KOPT-K1 (cell line): ENCODE measurements around the gene GEMIN5.

Source experiments
- H3K27ac ChIP-seq: fragments of 200-600 bp; sonication (generic); 2 replicates; pipeline ENCODE4 v1.5.1; 2016; ENCODE audit warnings: antibody characterized with exemption, mild to moderate bottlenecking, low read depth, low read length; ENCODE audit not compliant: poor library complexity, severe bottlenecking
- H3K36me3 ChIP-seq: fragments of 200-600 bp; sonication (generic); 2 replicates; pipeline ENCODE4 v1.5.1; 2017; ENCODE audit warnings: antibody characterized with exemption, mild to moderate bottlenecking, low read length, moderate library complexity; ENCODE audit not compliant: insufficient read depth
- H3K9me3 ChIP-seq: fragments of 200-600 bp; sonication (generic); 2 replicates; pipeline ENCODE4 v1.5.1; 2017; ENCODE audit warnings: antibody characterized with exemption, low read length, mild to moderate bottlenecking; ENCODE audit not compliant: insufficient read depth, poor library complexity, severe bottlenecking

GEMIN5 gene

DNA sequence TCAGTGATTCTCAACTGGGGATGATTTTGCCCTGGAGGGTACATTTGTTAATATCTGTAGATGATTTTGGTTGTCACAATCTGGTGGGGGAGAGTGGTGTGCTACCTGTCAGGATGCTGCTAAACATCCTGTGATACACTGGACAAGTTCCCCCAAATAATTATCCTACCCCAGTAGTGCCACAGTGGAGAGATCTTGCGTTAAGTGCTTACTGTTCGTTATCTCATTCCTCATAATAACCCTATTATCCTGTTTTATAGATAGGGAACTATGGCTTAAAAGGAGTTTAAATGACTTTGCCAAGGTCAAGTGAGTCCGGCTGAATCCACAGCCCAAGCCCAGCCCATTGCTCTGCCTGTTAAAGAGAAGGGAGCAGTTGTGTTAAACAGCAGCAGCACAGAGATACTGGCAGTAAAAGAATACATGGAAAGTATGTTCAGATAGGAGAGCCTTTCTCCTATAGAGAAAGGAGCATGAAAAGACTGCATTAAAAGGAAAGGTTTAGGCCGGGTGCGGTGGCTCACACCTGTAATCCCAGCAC, 64.2 kb downstream of the GEMIN5 start:
- Histone ChIP-seq H3K9me3 (peaks cover 12% of the 10 kb centered on the region), H3K36me3 (peaks cover 97% of the 10 kb centered on the region), H3K27ac (no peak overlapping the region)

- Histone ChIP-seq H3K27ac (no peak overlapping the region), H3K36me3 (peaks cover 91% of the 10 kb centered on the region), H3K9me3 (no peaks in the 10 kb centered on the region)
Measured at GRCh38 chr5:154871734-154872133, 66.3 kb downstream of the GEMIN5 start.

DNA sequence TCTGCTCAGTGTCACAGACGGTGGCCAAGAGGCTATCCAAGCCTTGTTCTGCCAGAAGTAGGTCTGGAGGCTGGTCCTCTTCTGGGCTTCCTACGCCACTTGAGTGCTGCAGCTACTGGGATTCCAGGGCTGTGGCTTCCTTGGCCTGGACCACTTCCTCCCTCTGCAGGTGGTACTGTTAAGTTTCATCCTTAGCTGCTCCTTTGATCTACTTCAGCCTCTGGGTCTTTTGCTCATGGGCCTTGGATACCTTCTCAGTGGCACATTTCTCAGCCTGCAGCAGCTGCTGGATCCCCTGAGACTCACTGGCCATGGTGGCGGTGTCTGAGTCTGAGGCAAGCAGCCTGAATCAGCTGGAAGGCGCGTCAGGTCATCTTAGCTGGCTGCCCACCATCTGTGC, 69.3 kb downstream of the GEMIN5 start:
- Histone ChIP-seq H3K27ac (no peak overlapping the region), H3K36me3 (peaks cover 91% of the 10 kb centered on the region)

GRCh38 chr5:154866841-154867240, 71.2 kb downstream of the GEMIN5 start:
- Histone ChIP-seq H3K27ac (no peak overlapping the region), H3K36me3 (peaks cover 92% of the 10 kb centered on the region), H3K9me3 (no peaks in the 10 kb centered on the region)

More for the DNA sequence above, 69.3 kb downstream of the GEMIN5 start:
- no peaks in the 10 kb centered on the region for H3K9me3 ChIP-seq

DNA sequence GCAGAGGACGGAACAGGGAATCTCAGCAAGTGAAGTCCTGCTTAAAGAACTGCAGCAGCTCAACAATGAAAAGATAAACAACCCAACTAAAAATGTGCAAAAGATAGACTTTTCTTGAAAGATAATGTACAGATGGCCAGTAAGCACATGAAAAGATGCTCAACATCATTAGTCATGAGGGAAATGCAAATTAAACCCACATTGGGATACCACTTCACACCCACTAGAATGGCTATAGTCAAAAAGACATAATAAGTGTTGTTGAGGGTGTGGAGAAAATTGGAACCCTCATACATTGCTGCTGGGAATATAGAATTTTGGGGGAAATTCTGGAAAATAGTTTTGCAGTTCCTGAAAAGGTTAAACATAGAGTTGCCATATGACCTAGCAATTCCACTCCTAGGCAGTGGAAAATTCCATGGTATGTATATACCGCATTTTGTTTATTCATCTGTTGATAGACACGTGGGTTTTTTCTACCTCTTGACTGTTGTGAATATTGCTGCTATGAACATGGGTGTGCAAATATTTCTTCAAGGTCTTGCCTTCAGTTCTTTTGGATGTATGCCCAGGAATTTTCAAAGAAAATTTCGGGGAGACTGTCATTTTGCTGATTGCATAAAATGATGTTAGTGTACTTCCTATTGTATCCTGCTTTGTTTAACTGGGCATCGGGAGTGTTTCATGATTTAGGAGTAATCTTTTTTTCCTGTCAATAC, 72.4 kb downstream of the GEMIN5 start:
- Histone ChIP-seq H3K27ac (no peak overlapping the region), H3K9me3 (no peaks in the 10 kb centered on the region), H3K36me3 (peaks cover 90% of the 10 kb centered on the region)

DNA sequence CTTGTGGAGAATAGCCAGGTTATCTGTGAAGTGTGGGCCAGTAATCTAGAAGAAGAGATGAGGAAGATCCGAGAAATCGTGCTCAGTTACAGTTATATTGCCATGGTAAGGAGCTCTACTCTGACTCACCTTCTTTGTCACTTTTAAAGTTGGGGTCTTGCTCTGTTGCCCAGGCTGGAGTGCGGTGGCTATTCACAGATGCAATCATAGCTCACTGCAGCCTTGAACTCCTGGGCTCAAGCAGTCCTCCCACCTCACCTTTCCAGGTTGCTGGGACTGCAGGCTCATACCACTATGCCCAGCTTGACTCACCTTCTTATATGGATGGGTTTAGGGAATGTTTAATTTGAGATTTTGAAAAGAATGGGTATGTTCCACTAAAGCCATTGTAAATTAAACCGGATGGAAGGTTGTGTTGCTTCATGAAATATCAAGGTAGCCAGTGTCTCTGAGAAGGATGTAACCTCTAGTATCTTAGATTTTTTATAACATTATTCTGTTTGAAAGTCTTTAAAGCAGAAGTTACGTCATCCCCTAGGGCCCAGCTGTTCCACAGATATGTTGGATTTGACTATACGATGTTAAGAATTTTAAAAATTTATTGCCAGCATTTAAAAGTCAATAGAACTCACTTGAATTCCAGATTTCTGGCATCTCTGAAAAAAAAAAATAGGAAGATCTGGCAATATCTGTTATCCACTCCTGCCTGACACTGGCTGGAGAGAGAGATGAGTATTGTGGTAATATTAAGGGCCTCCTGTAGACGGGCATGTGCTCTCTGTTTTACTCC, 74.5 kb downstream of the GEMIN5 start:
- Histone ChIP-seq H3K9me3 (no peaks in the 10 kb centered on the region), H3K27ac (no peak overlapping the region), H3K36me3 (peaks cover 70% of the 10 kb centered on the region)

DNA sequence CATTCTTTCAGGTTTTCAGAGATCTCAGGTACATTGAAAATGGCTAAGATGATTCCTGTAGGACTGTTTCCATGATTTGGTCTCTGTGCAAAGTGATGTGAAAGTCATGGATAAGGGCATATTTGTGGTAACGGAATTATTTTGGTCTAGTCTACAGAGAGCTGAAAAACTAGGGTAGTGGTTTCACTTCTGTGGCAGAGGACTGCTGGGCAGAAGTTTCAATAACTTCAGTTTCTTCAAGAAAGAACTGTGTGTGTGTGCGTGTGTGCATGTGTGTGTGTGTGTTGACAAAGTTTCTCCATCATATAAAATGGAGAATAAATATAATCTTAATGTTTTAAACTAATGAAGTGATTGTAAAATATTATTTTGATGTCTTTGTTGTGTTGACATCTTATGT, 75.2 kb downstream of the GEMIN5 start:
- no peaks in the 10 kb centered on the region for H3K9me3 ChIP-seq
- peaks cover 67% of the 10 kb centered on the region for H3K36me3 ChIP-seq
- no peak overlapping the region for H3K27ac ChIP-seq

GRCh38 chr5:154861946-154862345, 76.1 kb downstream of the GEMIN5 start:
- peaks cover 60% of the 10 kb centered on the region for H3K36me3 ChIP-seq
- no peak overlapping the region for H3K27ac ChIP-seq

DNA sequence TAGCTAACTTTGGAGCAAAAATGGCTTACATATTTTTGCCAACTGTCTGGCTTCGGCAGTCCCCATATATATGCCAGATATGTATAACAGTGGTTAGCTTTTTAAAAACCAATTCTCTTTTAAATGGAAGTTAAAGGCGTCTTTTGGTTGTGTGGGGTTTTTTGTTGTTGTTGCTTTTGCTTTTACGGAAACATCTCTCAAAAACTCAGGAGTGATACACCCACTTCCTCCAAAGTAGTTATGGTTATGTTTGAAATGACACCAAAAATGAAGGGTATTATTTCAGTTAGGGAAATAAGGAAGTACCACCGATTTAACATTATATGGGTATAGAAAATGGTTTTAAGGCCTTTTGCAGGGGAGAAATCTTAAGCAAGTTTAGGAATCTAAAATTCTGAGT, 77.2 kb downstream of the GEMIN5 start:
- Histone ChIP-seq H3K27ac (no peak overlapping the region), H3K36me3 (peaks cover 48% of the 10 kb centered on the region)

More at GRCh38 chr5:154861946-154862345, 76.1 kb downstream of the GEMIN5 start:
- H3K9me3 ChIP-seq = no peaks in the 10 kb centered on the region

DNA sequence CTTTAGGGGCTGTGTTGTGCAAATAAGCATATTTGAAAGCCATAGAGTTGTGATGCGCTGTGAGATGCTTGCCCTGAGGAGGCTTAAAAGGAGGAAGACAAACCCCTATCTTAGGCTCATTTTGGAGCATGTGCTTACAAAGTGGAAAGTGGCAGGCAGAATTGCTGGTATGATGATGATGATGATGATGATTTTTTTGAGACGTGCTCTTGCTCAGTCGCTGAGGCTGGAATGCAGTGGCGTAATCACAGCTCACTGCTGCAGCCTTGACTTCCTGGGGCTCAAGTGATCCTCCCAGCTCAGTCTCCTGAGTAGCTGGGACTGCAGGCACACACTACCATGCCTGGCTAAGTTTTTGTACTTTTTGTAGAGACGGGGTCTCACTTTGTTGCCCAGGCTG, 77.9 kb downstream of the GEMIN5 start:
- no peaks in the 10 kb centered on the region for H3K9me3 ChIP-seq
- peaks cover 42% of the 10 kb centered on the region for H3K36me3 ChIP-seq
- H3K27ac ChIP-seq = peak overlapping the region; percentile 95

More for the DNA sequence above, 77.2 kb downstream of the GEMIN5 start:
- H3K9me3 ChIP-seq = no peaks in the 10 kb centered on the region

GRCh38 chr5:154858972-154859871, 78.8 kb downstream of the GEMIN5 start:
- Histone ChIP-seq H3K27ac (peak overlapping the region; percentile 95), H3K9me3 (no peaks in the 10 kb centered on the region), H3K36me3 (peaks cover 33% of the 10 kb centered on the region)

DNA sequence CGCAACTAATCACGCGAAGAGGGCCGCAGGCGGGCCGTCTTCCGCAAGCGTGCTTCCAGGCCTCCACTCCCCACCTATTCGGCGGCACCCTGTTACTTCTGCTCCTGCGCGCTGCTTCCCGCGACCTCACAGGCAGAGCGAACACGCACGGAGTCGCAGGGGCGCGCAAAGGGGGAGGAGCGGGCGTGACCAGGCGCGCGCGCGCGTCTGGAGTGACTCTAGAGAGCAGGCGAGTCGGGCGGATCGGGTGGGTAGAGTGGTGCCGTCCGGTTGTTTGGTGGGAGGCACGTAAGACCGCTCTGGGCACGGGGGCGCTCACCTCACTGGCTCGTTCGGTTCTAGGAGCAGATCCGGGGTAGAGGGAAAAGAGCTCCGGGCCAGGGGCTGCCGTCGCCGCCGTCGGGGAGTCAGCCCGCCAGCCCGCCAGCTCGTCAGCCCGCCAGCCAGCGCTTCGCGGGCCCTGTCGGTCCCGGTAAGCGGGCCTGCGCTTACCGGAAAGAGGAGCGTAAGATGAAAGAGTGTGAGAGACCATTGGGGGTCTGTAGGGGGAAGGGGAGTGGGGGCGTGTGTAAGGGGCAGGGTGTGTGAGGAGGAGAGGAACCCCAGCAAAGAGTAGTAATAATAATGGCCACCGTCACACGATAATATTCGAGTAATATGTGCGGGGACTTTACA, 79.6 kb downstream of the GEMIN5 start, which contains the start of gene CNOT8:
Gene CNOT8, plus strand, starts transcription at position 331 of the 675 bp plus-strand sequence. CDS start 4,652 bp downstream, outside the sequence.
- peak within 1 kb of the TSS; percentile 95 for H3K27ac ChIP-seq

DNA sequence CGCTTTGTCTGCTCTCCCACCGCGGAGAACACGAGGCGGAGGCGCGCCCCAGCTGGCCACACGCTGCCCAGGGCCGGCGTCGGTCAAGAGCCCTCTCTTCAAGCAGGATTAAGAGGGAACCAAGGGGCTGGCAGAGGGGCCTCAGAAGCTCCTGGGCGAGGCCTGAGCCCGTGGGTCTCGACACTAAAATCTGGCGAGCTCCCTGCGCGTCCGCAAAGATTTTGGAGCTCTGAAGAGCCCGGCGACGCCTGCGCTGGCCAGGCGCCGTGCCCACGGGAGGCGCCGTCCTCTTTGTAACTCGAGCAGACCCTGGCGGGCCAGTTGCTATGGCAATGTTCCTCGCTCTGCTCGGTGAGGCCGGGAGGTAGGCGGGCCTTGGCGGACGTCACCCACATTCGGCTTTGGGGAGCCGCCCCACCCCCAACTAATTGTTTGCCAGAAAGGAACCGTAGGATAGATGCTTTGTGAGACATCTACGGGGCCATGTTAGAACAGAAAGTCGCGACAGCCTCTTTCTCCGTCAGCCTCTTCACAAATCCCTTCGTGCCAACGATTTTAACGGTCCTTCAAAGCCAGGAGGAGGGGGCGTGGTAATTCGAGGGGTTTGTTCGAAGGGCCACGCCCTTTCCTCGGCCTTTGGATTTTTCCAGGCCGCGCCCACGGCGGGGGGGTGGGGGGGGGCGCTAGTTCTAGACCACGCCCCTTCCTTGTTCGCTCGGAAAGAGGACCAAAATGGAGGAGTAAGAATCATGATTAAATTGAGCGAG, 80.3 kb downstream of the GEMIN5 start:
- Histone ChIP-seq H3K27ac (peak overlapping the region; percentile 95), H3K36me3 (peaks cover 18% of the 10 kb centered on the region), H3K9me3 (no peaks in the 10 kb centered on the region)

More for the DNA sequence above, 79.6 kb downstream of the GEMIN5 start, which contains the start of gene CNOT8:
- Histone ChIP-seq H3K9me3 (no peaks in the 10 kb centered on the region), H3K36me3 (peaks cover 25% of the 10 kb centered on the region)
